HepG2 (cell line): ENCODE data around the gene PRR11. TPM values are rescaled to one million over a fixed set of nuclear protein-coding genes. Genes with fewer than 3 reads are reported as not detected.

Experiments used
- DMTF1 ChIP-seq: sonication (generic); formaldehyde crosslinking; IDR thresholded peaks from 2 replicates; pipeline ENCODE4 v1.4.0; 2020; ENCODE audit warnings: mild to moderate bottlenecking, missing genetic modification reagents
- HMG20B ChIP-seq: conservative IDR thresholded peaks from 2 replicates; pipeline ENCODE4 v1.6.1; 2016; ENCODE audit warnings: missing genetic modification reagents, missing compliant biosample characterization
- NR2F1 ChIP-seq, 2 experiments: fragments of 450-650 bp in 1 of 2; formaldehyde crosslinking in 1 of 2; IDR thresholded peaks; 2 replicates each; pipeline versions ENCODE4 v1.5.0 to v1.6.1; 2016 to 2020; ENCODE audit warnings: mild to moderate bottlenecking in 1 of 2, missing compliant biosample characterization in 1 of 2, missing genetic modification reagents in 1 of 2, moderate library complexity in 1 of 2
- ZNF318 ChIP-seq: sonication (generic); formaldehyde crosslinking; IDR thresholded peaks from 2 replicates; pipeline ENCODE4 v1.4.0; 2020; ENCODE audit warnings: mild to moderate bottlenecking, missing genetic modification reagents
- ZNF503 ChIP-seq: sonication (generic); formaldehyde crosslinking; IDR thresholded peaks from 2 replicates; pipeline ENCODE4 v1.4.0; 2020; ENCODE audit warnings: missing genetic modification reagents
- ZNF770 ChIP-seq: sonication (generic); formaldehyde crosslinking; IDR thresholded peaks from 2 replicates; pipeline ENCODE4 v1.5.0; 2020; ENCODE audit warnings: mild to moderate bottlenecking, missing genetic modification reagents
- ZNF790 ChIP-seq: sonication (generic); formaldehyde crosslinking; IDR thresholded peaks from 2 replicates; pipeline ENCODE4 v1.8.0; 2022; ENCODE audit warnings: missing genetic modification reagents, mild to moderate bottlenecking, borderline replicate concordance
- polyA plus RNA-seq, 8 experiments: library from polyadenylated mRNA; depleted of rRNA in 3 of 8; stranded (reverse) in 7 of 8; unstranded in 1 of 8; fragments of >200 nt; fragmentation: Illumina TruSeq in 4 of 8; extraction: Trizol in 4 of 8; gene quantifications; 2 replicates each; pipeline versions ENCODE4 v1.2.1 to v1.2.3, GENCODE V29; 2011 to 2016; ENCODE audit warnings: low read depth in 4 of 8, missing spikeins in 1 of 8, mixed read lengths in 1 of 8; ENCODE audit not compliant: insufficient read depth in 1 of 8
- total RNA-seq, 5 experiments: library from RNA; depleted of rRNA; stranded (reverse); fragments of >200 nt; fragmentation: Illumina TruSeq; extraction: Trizol; gene quantifications; 2 replicates each; pipeline ENCODE4 v1.2.3, GENCODE V29; 2016; ENCODE audit warnings: low read depth in 1 of 5
- TF ChIP-seq, protein P1 (sequence below): sonication (generic); formaldehyde crosslinking; IDR thresholded peaks from 2 replicates; pipeline ENCODE4 v1.4.0; 2020; ENCODE audit warnings: missing genetic modification reagents
- TF ChIP-seq, protein P2 (sequence below): sonication (generic); formaldehyde crosslinking; IDR thresholded peaks from 2 replicates; pipeline ENCODE4 v1.5.0; 2020; ENCODE audit warnings: missing genetic modification reagents

Gene PRR11
- total and polyA plus RNA-seq, 2 of the 13 experiments (the other 11 are each of a cell fraction or from before 2014, with no cell fraction given): 35.7 to 39.2 TPM

DNA sequence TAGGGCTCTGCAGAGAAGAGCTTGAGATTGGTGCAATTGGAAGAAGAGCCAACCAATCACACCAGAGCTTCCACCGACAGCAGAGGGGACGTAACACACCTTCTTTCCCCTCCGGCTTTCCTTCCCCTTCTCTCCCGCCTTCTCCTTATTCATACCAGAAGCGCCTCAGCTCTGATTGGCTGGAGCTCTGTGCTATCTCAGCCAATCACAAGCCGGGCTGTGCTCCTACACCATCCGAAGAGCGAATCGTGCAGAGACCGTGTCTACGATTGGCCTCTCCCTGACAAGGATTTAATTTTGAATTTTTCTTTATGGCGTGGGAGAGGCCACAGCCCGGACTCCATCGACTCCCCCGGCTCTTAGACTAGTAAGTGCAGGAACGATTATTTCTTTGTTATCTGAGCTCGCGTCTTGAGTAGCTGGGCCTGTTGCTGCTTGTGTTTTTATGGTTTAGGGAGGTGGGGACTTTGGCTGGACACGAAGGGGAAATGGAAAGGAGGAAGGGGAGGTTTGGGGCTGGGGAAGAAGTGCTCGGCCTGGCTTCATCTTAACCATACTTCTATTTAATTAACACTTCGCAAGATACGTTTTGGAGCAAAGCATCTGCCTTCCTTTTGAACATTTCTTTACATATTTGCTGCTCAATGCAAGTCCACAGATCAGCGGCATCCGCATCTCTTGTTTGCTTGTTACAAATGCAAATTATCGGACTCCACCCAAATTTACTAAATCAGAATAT is at the start of gene PRR11 (continued):
- TF ChIP-seq, protein P1, sequence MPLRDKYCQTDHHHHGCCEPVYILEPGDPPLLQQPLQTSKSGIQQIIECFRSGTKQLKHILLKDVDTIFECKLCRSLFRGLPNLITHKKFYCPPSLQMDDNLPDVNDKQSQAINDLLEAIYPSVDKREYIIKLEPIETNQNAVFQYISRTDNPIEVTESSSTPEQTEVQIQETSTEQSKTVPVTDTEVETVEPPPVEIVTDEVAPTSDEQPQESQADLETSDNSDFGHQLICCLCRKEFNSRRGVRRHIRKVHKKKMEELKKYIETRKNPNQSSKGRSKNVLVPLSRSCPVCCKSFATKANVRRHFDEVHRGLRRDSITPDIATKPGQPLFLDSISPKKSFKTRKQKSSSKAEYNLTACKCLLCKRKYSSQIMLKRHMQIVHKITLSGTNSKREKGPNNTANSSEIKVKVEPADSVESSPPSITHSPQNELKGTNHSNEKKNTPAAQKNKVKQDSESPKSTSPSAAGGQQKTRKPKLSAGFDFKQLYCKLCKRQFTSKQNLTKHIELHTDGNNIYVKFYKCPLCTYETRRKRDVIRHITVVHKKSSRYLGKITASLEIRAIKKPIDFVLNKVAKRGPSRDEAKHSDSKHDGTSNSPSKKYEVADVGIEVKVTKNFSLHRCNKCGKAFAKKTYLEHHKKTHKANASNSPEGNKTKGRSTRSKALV (CRISPR knock-in tag): no peak
- TF ChIP-seq ZNF318 (CRISPR knock-in tag) (no peak), ZNF503 (CRISPR knock-in tag) (no peak), DMTF1 (no peak), NR2F1 (CRISPR knock-in tag; IDR thresholded peaks at IDR 0.05) (no peak), HMG20B (CRISPR knock-in tag) (no peak), ZNF790 (CRISPR knock-in tag) (no peak), ZNF770 (CRISPR knock-in tag) (no peak)
- TF ChIP-seq, protein P2, sequence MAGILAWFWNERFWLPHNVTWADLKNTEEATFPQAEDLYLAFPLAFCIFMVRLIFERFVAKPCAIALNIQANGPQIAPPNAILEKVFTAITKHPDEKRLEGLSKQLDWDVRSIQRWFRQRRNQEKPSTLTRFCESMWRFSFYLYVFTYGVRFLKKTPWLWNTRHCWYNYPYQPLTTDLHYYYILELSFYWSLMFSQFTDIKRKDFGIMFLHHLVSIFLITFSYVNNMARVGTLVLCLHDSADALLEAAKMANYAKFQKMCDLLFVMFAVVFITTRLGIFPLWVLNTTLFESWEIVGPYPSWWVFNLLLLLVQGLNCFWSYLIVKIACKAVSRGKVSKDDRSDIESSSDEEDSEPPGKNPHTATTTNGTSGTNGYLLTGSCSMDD (CRISPR knock-in tag): no peak
